HG03460 (cell line): ENCODE measurements around the gene TFPI.

ENCODE experiments used
- ATAC-seq: cut with Tn5 transposase; IDR thresholded peaks from one replicate; pipeline ENCODE4 v1.9.1; 2021; ENCODE audit not compliant: unreplicated experiment

TFPI gene

GRCh38 chr2:187470698-187471097 lies 83.5 kb downstream of the TFPI start:
- ATAC-seq: no peak

GRCh38 chr2:187469538-187469937 lies 84.7 kb downstream of the TFPI start:
- no peak for ATAC-seq

- ATAC-seq: no peak
These were observed 86.0 kb downstream of the TFPI start for GRCh38 chr2:187468262-187468661.

GRCh38 chr2:187466129-187466792 lies 88.0 kb downstream of the TFPI start:
- ATAC-seq: no peak

GRCh38 chr2:187462839-187463238 lies 91.4 kb downstream of the TFPI start:
- ATAC-seq: no peak

- ATAC-seq: no peak
These were observed 92.7 kb downstream of the TFPI start for GRCh38 chr2:187461294-187462261.

DNA sequence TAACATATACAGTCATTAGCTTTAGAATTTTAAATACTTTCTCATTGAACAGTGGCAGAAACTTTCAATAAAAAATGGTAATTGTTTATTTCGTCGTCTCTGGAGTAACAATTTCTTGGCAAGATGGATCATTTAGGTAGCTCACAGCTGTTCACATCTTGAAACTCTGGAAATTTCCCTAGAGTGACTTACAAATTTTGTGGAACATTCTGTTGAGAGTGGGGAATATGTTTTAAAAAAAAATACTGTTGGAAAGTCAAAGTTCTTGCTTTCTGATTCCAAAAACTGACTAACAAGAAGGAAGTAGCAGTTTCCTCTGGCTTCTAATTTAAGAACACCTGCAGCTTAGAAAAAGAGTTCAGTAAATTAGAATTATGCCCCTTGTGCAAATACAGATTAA lies 95.0 kb downstream of the TFPI start:
- no peak for ATAC-seq

DNA sequence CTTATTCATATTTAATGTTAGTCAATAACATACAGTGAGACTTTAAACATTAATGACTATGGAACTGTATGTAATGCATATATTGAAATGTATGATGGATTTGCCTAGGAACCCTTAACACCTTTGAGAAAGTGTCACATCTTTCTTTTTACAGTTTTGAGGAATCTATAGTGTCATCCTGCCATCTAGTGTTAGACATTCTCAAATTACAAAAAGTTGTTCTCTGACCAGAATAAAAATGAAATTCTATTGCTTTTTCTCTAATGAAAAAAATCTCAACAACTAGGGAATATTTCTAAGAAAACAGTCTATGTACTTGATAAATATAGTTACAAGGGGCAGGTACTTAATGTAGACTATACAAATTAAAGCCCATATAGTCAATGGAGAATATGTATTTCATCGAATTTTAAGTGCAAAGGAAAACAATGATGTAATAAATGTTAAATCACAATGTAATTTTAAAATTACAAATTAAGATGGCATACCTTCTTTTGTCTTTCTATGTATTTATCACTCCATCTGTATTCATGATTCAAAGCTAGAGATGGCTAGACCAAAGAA lies 101.1 kb downstream of the TFPI start:
- no peak for ATAC-seq

DNA sequence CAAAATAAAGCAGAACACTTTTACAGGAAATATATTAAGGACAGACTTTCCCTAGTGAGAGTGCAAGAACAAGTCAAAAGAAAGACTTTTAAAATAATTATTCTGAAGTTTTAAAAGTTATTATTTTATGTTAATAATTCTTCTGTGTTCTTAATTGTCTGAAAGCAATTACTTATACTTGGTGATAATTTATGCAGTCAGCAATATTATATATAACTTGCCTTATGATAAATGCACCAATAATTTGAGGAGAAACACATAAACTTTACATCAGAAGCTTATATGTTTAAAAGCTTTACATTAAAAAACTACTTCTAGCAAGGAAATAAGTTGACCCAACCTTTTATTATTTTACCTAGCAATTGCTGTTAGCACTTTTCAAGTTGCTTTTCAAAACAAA lies 102.7 kb downstream of the TFPI start:
- ATAC-seq: no peak

- no peak for ATAC-seq
These were observed 106.9 kb downstream of the TFPI start for GRCh38 chr2:187447336-187447735.

GRCh38 chr2:187446711-187447110 lies 107.5 kb downstream of the TFPI start:
- no peak for ATAC-seq

DNA sequence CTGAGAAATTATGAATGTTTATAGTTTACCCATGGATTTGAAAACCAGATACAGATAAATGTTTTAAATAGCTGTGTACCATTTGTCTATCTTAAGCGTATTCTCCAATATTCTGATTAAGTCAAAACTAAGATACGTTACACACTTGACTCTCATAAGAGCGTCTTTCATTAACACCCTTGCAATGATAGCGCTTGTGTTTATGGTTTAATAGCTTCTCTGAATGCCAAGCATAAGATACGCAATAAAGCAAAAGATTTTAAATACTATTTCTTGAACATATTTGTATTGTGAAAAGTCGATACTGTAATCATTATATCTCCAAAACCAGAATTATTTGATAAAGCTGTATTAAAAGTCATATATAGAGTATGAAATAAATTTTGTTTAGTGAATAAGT lies 109.2 kb downstream of the TFPI start:
- ATAC-seq: no peak

DNA sequence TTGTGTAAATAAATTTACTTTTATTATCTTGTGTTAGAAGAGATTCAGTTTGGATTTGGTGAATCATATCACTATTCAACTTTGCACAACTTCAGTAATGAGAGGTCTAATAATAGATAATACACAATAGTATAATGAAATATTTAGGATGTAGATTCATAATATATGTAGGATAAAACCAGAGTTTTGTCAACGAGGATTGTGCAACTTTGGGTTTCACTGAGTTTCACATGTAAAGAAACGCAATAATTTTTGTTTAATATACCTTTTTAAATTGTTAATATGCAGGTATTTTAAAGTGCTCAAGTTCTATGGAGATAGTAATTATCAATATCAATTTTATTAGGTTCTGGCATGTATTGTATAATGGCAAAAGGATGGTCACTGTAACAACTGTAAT lies 111.5 kb downstream of the TFPI start:
- no peak for ATAC-seq

DNA sequence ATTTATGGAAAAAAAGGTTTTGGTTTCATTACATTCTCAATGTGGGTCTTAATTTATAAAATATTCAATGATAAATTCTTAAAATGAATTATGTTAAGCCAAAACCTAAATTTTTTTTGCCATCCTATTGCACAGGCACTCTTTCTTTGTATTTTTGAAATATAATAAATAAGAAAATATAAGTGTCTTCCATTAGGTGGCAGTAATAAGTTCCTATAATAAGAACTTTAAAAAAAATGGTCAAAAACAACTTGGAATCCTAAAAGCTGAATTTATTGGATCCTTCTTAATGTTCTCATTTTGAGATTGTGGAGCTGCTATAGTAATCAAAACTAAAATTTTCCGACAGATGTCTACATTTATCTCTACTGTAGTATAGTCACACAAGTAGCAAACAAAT lies 111.9 kb downstream of the TFPI start:
- ATAC-seq: no peak

DNA sequence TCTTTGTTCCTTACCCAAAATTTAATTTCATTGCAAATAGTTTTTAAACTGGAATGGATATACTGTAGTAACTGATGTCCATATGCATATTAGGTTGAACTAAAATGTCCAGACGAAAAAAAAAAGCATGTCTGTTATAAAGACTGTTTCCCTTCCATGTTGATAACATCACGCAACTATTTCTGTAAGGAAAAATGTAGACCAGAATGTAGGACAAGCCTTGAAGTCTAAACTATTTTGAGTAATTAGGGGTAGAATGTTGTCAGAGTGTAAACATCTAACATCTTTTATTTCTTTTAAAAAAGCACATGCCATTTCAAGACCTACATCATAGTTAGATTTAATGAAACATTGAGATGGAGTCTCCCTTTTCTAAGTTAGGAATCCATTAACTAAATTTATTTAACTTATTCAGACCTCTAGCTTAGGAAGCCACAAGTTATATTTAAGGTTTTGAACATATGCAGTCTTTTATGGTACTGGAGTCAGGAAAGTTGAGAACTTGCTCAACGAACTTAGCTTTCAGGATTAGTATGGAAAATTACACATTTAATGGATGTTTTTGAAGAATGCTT lies 114.0 kb downstream of the TFPI start:
- no peak for ATAC-seq

- ATAC-seq: no peak
These were observed 115.8 kb downstream of the TFPI start for GRCh38 chr2:187438455-187438854.

- ATAC-seq: no peak
These were observed 118.5 kb downstream of the TFPI start for GRCh38 chr2:187435756-187436155.

DNA sequence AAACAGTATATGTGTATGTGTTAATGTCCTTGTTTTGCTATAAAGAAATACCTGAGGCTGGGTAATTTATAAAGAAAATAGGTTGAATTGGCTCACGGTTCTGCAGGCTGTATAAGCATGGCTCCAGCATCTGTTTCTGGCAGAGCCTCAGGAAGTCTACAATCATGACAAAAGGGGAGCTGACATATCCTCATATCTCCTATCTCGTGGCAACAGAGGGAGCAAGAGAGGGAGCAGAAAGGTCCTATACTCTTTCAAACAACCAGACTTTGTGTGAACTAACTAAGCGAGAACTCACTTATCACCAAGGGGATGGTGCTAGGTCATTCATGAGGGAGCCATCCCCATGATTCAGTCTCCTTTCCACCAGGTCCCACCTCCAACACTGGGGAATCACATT lies 119.2 kb downstream of the TFPI start:
- ATAC-seq: no peak

GRCh38 chr2:187434342-187434785 lies 119.9 kb downstream of the TFPI start:
- ATAC-seq: no peak

DNA sequence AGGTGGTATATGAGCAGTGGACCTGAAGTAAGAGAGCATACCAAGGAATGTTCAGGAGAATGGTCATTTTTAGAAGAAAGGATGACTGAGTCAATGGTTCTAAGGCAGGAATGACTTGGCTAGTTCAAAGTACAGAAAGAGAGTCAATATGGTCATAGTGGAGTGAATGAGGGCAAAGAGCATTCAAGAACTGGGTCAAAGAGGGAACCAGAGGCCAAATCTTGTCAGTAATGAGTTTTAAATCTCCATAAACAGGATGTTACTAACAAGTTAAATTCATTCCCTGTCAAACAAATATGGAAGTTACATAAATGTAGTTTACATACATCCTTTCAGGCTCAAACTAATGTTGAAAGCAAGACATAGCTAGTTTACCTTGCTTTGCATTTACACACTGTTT lies 122.3 kb downstream of the TFPI start:
- ATAC-seq: no peak

GRCh38 chr2:187429989-187430388 lies 124.2 kb downstream of the TFPI start:
- ATAC-seq: no peak

GRCh38 chr2:187424146-187424545 lies 130.1 kb downstream of the TFPI start:
- ATAC-seq: no peak
